Stimulated activated CD8-positive, alpha-beta memory T cell treated with anti-CD3 and anti-CD28 coated beads, Interleukin-4, amount 100 ng/mL, for 4 hours (primary cell): ENCODE measurements around the gene BRD1.
"Not testable (repeated sequence)": the region's sequence is repeated elsewhere in the genome, so short reads cannot be mapped to it uniquely, and the experiment has no call there.

Source experiments
- DNase-seq, 2 donors: peaks; one replicate each; pipeline ENCODE4 v3.0.0-alpha.2; 2020; ENCODE audit warnings: low read depth in 2 of 2, low spot score in 1 of 2

BRD1 gene

GRCh38 chr22:49785046-49785521 lies 42.6 kb downstream of the BRD1 start:
- DNase-seq: no peak

- no peak for DNase-seq
Measured at GRCh38 chr22:49784630-49784971, 43.1 kb downstream of the BRD1 start.

- no peak for DNase-seq
Measured at GRCh38 chr22:49783926-49784629, 43.6 kb downstream of the BRD1 start.

GRCh38 chr22:49783036-49783746 lies 44.5 kb downstream of the BRD1 start:
- DNase-seq: no peak

- not testable (repeated sequence) for DNase-seq
Measured at GRCh38 chr22:49781886-49782285, 45.8 kb downstream of the BRD1 start.

- no peak for DNase-seq
Measured at GRCh38 chr22:49781289-49781782, 46.3 kb downstream of the BRD1 start.

GRCh38 chr22:49780698-49781288 lies 46.9 kb downstream of the BRD1 start:
- no peak for DNase-seq

- no peak for DNase-seq
Measured at GRCh38 chr22:49779853-49780697, 47.6 kb downstream of the BRD1 start.

- no peak for DNase-seq
Measured at GRCh38 chr22:49779211-49779610, 48.5 kb downstream of the BRD1 start.

- no peak for DNase-seq
Measured at GRCh38 chr22:49777569-49778249, 50.0 kb downstream of the BRD1 start.

GRCh38 chr22:49776891-49777290 lies 50.8 kb downstream of the BRD1 start:
- DNase-seq: no peak

GRCh38 chr22:49775867-49776511 lies 51.7 kb downstream of the BRD1 start:
- DNase-seq: no peak

- DNase-seq: no peak
Measured at GRCh38 chr22:49775191-49775866, 52.3 kb downstream of the BRD1 start.

- no peak for DNase-seq
Measured at GRCh38 chr22:49774499-49775151, 53.0 kb downstream of the BRD1 start.

GRCh38 chr22:49774046-49774445 lies 53.6 kb downstream of the BRD1 start:
- DNase-seq: no peak

- DNase-seq: no peak
Measured at GRCh38 chr22:49773531-49773930, 54.1 kb downstream of the BRD1 start.

GRCh38 chr22:49772692-49773091 lies 55.0 kb downstream of the BRD1 start:
- DNase-seq: no peak

- DNase-seq: no peak
Measured at GRCh38 chr22:49771266-49772065, 56.2 kb downstream of the BRD1 start.
